Neuronal stem cell (in vitro differentiated cells): Measurements from ENCODE around the gene ODAD3.

Experiments used
- DNase-seq: peaks from one replicate; pipeline ENCODE4 v3.0.0-alpha.2; 2013; ENCODE audit warnings: low spot score
- H2AFZ ChIP-seq: one replicate; pipeline ENCODE4 v1.6.1; 2013; ENCODE audit warnings: mild to moderate bottlenecking, low read length, inconsistent platforms
- H2AK5ac ChIP-seq: 2 replicates; pipeline ENCODE4 v1.6.1; 2013; ENCODE audit warnings: low read depth, mild to moderate bottlenecking, inconsistent platforms, low read length, moderate library complexity, mixed read lengths
- H2BK120ac ChIP-seq: 2 replicates; pipeline ENCODE4 v1.6.1; 2013; ENCODE audit warnings: low read depth, mild to moderate bottlenecking, inconsistent platforms, low read length, moderate library complexity, mixed read lengths
- H2BK12ac ChIP-seq: one replicate; pipeline ENCODE4 v1.6.1; 2013; ENCODE audit warnings: low read length, inconsistent platforms
- H2BK15ac ChIP-seq: 2 replicates; pipeline ENCODE4 v1.6.1; 2013; ENCODE audit warnings: mild to moderate bottlenecking, low read length, inconsistent platforms, mixed read lengths
- H2BK5ac ChIP-seq: one replicate; pipeline ENCODE4 v1.6.1; 2013; ENCODE audit warnings: inconsistent platforms, mild to moderate bottlenecking, low read length, moderate library complexity
- H3K14ac ChIP-seq: one replicate; pipeline ENCODE4 v1.6.1; 2013; ENCODE audit warnings: low read length, inconsistent platforms
- H3K18ac ChIP-seq: 2 replicates; pipeline ENCODE4 v1.6.1; 2013; ENCODE audit warnings: low read length, inconsistent platforms
- H3K23ac ChIP-seq: 2 replicates; pipeline ENCODE4 v1.6.1; 2013; ENCODE audit warnings: low read depth, mild to moderate bottlenecking, mixed read lengths, low read length, inconsistent platforms; ENCODE audit not compliant: poor library complexity
- H3K27ac ChIP-seq: replicated peaks from 3 replicates; pipeline ENCODE4 v1.5.1; 2013; ENCODE audit warnings: low read length, inconsistent platforms
- H3K27me3 ChIP-seq, 3 experiments: 2 replicates each; pipeline ENCODE4 v1.6.1; 2013; ENCODE audit warnings: low read length in 3 of 3, mild to moderate bottlenecking in 2 of 3, inconsistent platforms in 1 of 3, low read depth in 1 of 3, mixed read lengths in 1 of 3, moderate library complexity in 1 of 3; ENCODE audit not compliant: control insufficient read depth in 3 of 3, insufficient read depth in 3 of 3
- H3K36me3 ChIP-seq, 2 donors: replicated peaks in 1 of 2; 2 replicates each; pipeline ENCODE4 v1.6.1; 2013; ENCODE audit warnings: low read length in 2 of 2; ENCODE audit not compliant: control insufficient read depth in 2 of 2, insufficient read depth in 2 of 2
- H3K4ac ChIP-seq: 2 replicates; pipeline ENCODE4 v1.6.1; 2013; ENCODE audit warnings: inconsistent platforms, mild to moderate bottlenecking, low read length, moderate library complexity
- H3K4me1 ChIP-seq, 2 donors: 1 replicate in 1 of 2; 2 replicates in 1 of 2; pipeline ENCODE4 v1.6.1; 2013; ENCODE audit warnings: low read length in 2 of 2, low read depth in 1 of 2; ENCODE audit not compliant: control insufficient read depth in 2 of 2, insufficient read depth in 1 of 2
- H3K4me2 ChIP-seq: one replicate; pipeline ENCODE4 v1.6.1; 2013; ENCODE audit warnings: mild to moderate bottlenecking, low read length, inconsistent platforms; ENCODE audit not compliant: insufficient read depth, poor library complexity, severe bottlenecking
- H3K4me3 ChIP-seq, 2 donors: 2 replicates each; pipeline ENCODE4 v1.5.1; 2013; ENCODE audit warnings: low read length in 2 of 2, mild to moderate bottlenecking in 2 of 2, inconsistent platforms in 1 of 2, moderate library complexity in 1 of 2
- H3K79me1 ChIP-seq: one replicate; pipeline ENCODE4 v1.6.1; 2013; ENCODE audit warnings: low read depth, mild to moderate bottlenecking, inconsistent platforms, low read length, moderate library complexity
- H3K9ac ChIP-seq: one replicate; pipeline ENCODE4 v1.6.1; 2013; ENCODE audit warnings: mild to moderate bottlenecking, low read depth, low read length, inconsistent platforms; ENCODE audit not compliant: poor library complexity
- H3K9me3 ChIP-seq, 2 donors: replicated peaks in 1 of 2; 2 replicates each; pipeline versions ENCODE3 to v1.6.1; 2013; ENCODE audit warnings: low read length in 2 of 2, mild to moderate bottlenecking in 2 of 2, inconsistent platforms in 1 of 2, low read depth in 1 of 2, mixed read lengths in 1 of 2, moderate library complexity in 1 of 2; ENCODE audit not compliant: control insufficient read depth in 2 of 2, insufficient read depth in 1 of 2
- H4K8ac ChIP-seq: one replicate; pipeline ENCODE4 v1.6.1; 2013; ENCODE audit warnings: low read depth, mild to moderate bottlenecking, inconsistent platforms, low read length, moderate library complexity
- H4K91ac ChIP-seq: one replicate; pipeline ENCODE4 v1.6.1; 2013; ENCODE audit warnings: low read length, low read depth, mild to moderate bottlenecking, inconsistent platforms; ENCODE audit not compliant: poor library complexity
- WGBS, 2 donors: extraction: QIAGEN DNeasy Blood & Tissue Kit; methylation state at CpG; one replicate each; pipeline ENCODE4 v1.1.7; 2013; ENCODE audit warnings: missing lambda C conversion rate in 2 of 2, mixed read lengths in 1 of 2; ENCODE audit not compliant: insufficient read length in 2 of 2, insufficient replicate concordance in 1 of 2; ENCODE audit errors: extremely low coverage in 2 of 2; 5-methylcytosine and 5-hydroxymethylcytosine counted together

ODAD3 gene

DNA sequence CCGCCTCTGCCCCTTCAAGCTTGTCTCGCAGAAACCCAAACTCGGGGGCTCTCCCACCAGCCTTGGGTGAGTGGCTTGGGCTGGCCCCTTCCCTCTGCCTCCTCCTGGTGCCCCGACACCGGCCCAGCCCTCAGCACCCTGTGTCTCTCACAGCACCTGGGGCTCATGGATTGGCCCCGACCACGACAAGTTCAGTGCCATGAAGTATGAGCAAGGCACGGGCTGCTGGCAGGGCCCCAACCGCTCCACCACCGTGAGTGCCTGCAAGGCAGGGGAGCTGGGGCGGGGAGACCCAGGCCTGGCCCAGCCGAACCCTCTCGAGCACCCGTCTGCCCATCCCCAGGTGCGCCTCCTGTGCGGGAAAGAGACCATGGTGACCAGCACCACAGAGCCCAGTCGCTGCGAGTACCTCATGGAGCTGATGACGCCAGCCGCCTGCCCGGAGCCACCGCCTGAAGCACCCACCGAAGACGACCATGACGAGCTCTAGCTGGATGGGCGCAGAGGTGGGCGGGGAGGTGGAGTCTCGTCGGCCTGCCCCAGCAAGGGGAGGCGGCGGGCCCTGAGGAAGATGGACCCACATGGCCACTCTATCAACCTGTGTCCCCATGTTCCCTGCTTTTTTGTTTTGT is 14.1 kb upstream of the ODAD3 start:
- no peak overlapping the region for H3K14ac ChIP-seq
- no peak for DNase-seq
- H3K4ac ChIP-seq: no peak overlapping the region
- H3K27me3 ChIP-seq: no peaks in the 10 kb centered on the region
- H4K8ac ChIP-seq: no peak overlapping the region
- no peak overlapping the region for H3K4me2 ChIP-seq
- H4K91ac ChIP-seq: no peak overlapping the region
- H3K9ac ChIP-seq: no peak overlapping the region
- H3K4me1 ChIP-seq: peaks cover 15 to 16% of the 10 kb centered on the region in 2 donors
- no peak overlapping the region for H2AFZ ChIP-seq
- no peak overlapping the region for H3K27ac ChIP-seq
- peaks cover 3% of the 10 kb centered on the region for H3K79me1 ChIP-seq
- H3K4me3 ChIP-seq: no peak overlapping the region
- H2BK5ac ChIP-seq: no peak overlapping the region
- no CpG with 5 or more reads among the region's 31 CpGs for WGBS, 2 donors
- no peak overlapping the region for H2AK5ac ChIP-seq
- H2BK15ac ChIP-seq: no peak overlapping the region
- no peaks in the 10 kb centered on the region for H3K9me3 ChIP-seq
- no peak overlapping the region for H2BK120ac ChIP-seq
- H3K18ac ChIP-seq: no peak overlapping the region
- H3K36me3 ChIP-seq: peaks cover 36 to 86% of the 10 kb centered on the region in 2 donors
- no peak overlapping the region for H2BK12ac ChIP-seq
- H3K23ac ChIP-seq: no peak overlapping the region

DNA sequence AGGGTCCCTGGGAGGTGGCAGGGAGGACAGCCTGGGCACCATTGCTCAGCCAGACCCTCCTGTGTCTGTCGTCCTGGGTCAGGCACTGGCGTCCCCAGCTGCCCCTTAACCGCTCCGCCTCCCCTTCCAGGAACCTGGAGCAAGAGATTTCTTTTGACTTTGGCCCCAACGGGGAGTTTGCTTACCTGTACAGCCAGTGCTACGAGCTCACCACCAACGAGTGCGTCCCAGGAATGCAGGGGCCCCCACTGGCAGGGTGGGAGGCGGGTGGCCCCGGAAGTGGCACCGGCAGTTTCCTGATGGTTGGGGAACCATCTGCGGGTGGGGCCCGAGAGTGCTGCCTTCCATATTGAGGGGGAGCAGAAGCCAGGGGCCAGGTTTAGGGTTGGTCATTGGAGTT is 13.5 kb upstream of the ODAD3 start:
- no peak for DNase-seq
- H2BK12ac ChIP-seq: no peak overlapping the region
- no peak overlapping the region for H2AFZ ChIP-seq
- H3K14ac ChIP-seq: no peak overlapping the region
- H3K4me3 ChIP-seq: no peak overlapping the region
- H3K9ac ChIP-seq: no peak overlapping the region
- H3K4me2 ChIP-seq: no peak overlapping the region
- no peak overlapping the region for H3K27ac ChIP-seq
- no peak overlapping the region for H2BK120ac ChIP-seq
- H2BK15ac ChIP-seq: no peak overlapping the region
- H3K4ac ChIP-seq: no peak overlapping the region
- no peak overlapping the region for H2AK5ac ChIP-seq
- peaks cover 14 to 15% of the 10 kb centered on the region in 2 donors for H3K4me1 ChIP-seq
- H3K79me1 ChIP-seq: peaks cover 3% of the 10 kb centered on the region
- H3K23ac ChIP-seq: no peak overlapping the region
- no peaks in the 10 kb centered on the region for H3K27me3 ChIP-seq
- no peak overlapping the region for H4K8ac ChIP-seq
- H3K18ac ChIP-seq: no peak overlapping the region
- peaks cover 39 to 90% of the 10 kb centered on the region in 2 donors for H3K36me3 ChIP-seq
- WGBS, 2 donors: no CpG with 5 or more reads among the region's 13 CpGs
- no peak overlapping the region for H4K91ac ChIP-seq
- H3K9me3 ChIP-seq: no peaks in the 10 kb centered on the region
- H2BK5ac ChIP-seq: no peak overlapping the region

DNA sequence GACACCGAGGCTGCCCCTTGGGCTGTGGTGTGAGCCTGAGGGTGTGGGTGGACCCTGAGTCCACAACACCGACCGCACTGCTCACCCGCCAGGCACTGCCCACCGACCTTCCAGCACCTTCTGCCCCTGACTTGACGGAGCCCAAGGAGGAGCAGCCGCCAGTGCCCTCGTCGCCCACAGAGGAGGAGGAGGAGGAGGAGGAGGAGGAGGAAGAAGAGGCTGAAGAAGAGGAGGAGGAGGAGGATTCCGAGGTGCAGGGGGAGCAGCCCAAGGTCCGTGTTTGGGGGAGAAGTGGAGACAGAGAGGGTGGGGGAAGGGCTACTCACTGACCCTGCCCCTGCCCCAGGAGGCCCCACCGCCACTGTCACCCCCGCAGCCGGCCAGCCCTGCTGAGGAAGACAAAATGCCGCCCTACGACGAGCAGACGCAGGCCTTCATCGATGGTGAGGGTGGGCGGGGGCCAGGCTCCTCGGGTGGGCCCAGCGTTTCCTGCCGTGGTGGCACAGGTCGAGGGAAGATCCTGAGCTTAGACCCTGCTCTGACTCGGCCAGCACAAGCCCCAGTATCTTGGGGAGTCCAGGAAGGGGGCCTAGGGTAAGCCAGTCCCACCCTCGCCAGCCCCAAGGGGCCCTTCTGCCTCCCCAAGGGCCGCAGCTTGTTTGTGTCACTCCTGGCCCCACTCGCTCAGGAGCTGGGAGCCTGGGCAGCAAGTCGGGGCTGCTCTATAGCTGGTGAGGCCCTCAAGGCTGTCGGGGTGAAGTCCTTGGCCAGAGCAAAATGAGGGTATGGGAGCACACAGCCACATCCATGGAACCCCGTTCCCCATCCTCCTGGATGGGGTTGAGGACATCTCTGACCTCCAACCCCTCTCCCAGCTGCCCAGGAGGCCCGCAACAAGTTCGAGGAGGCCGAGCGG is 12.7 kb upstream of the ODAD3 start:
- no peak overlapping the region for H3K18ac ChIP-seq
- H4K8ac ChIP-seq: no peak overlapping the region
- peaks cover 3% of the 10 kb centered on the region for H3K79me1 ChIP-seq
- H2BK12ac ChIP-seq: no peak overlapping the region
- H3K9me3 ChIP-seq: no peaks in the 10 kb centered on the region
- H3K4me2 ChIP-seq: no peak overlapping the region
- peaks cover 9 to 15% of the 10 kb centered on the region in 2 donors for H3K4me1 ChIP-seq
- no peaks in the 10 kb centered on the region for H3K27me3 ChIP-seq
- no peak overlapping the region for H2BK120ac ChIP-seq
- no peak for DNase-seq
- H3K9ac ChIP-seq: no peak overlapping the region
- WGBS, 2 donors: no CpG with 5 or more reads among the region's 35 CpGs
- no peak overlapping the region for H3K4me3 ChIP-seq
- H2AFZ ChIP-seq: no peak overlapping the region
- no peak overlapping the region for H3K27ac ChIP-seq
- peaks cover 39 to 90% of the 10 kb centered on the region in 2 donors for H3K36me3 ChIP-seq
- H2AK5ac ChIP-seq: no peak overlapping the region
- H3K14ac ChIP-seq: no peak overlapping the region
- no peak overlapping the region for H4K91ac ChIP-seq
- no peak overlapping the region for H3K23ac ChIP-seq
- no peak overlapping the region for H2BK15ac ChIP-seq
- no peak overlapping the region for H3K4ac ChIP-seq
- H2BK5ac ChIP-seq: no peak overlapping the region

DNA sequence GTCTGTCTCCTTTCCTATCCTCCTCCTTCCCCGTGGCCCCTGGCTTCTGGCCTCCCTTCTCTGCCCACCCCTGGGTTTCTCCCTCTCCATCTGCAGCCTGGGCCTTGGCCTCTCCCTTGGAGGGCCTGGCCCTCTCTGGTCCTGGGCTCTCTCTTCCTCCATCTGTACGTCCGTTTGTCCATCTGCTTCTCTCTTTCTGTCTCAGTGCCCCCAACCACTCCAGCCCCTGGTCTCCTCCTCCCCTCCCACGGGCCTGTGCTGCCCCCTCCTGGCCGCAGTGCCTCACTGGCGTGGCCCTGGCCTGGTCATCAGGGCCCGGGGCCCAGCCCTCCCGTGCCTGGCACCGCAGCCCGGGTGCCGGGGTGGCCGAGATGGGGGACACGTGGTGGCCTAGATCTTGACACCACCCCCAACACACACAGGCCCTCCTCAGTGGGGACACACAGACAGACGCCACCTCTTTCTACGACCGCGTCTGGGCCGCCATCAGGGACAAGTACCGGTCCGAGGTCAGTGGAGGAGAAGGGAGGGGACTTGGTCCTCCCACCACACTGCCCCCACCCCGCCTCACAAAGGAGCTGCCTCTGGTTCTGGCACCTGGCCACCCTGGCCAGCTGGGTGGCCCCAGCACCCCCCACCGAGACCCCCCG is 11.9 kb upstream of the ODAD3 start:
- H3K27ac ChIP-seq: no peak overlapping the region
- H2BK5ac ChIP-seq: no peak overlapping the region
- H3K9me3 ChIP-seq: no peaks in the 10 kb centered on the region
- H3K23ac ChIP-seq: peak overlapping the region; percentile 73
- peaks cover 46 to 94% of the 10 kb centered on the region in 2 donors for H3K36me3 ChIP-seq
- DNase-seq: no peak
- H2AFZ ChIP-seq: no peak overlapping the region
- no peak overlapping the region for H3K14ac ChIP-seq
- H3K79me1 ChIP-seq: peaks cover 3% of the 10 kb centered on the region
- no peak overlapping the region for H4K8ac ChIP-seq
- H3K4me1 ChIP-seq: peaks cover 7 to 10% of the 10 kb centered on the region in 2 donors
- no peak overlapping the region for H2BK15ac ChIP-seq
- H3K4ac ChIP-seq: no peak overlapping the region
- peak overlapping the region; percentile 38 for H3K9ac ChIP-seq
- WGBS, 2 donors: no CpG with 5 or more reads among the region's 23 CpGs
- no peaks in the 10 kb centered on the region for H3K27me3 ChIP-seq
- H2BK120ac ChIP-seq: no peak overlapping the region
- H3K4me2 ChIP-seq: no peak overlapping the region
- H3K18ac ChIP-seq: no peak overlapping the region
- H2AK5ac ChIP-seq: no peak overlapping the region
- H2BK12ac ChIP-seq: no peak overlapping the region
- peak overlapping the region in 1 of 2 donors; percentile 57 for H3K4me3 ChIP-seq
- H4K91ac ChIP-seq: no peak overlapping the region
